ENCODE results near the gene PLD2.

PLD2 gene, protein sequence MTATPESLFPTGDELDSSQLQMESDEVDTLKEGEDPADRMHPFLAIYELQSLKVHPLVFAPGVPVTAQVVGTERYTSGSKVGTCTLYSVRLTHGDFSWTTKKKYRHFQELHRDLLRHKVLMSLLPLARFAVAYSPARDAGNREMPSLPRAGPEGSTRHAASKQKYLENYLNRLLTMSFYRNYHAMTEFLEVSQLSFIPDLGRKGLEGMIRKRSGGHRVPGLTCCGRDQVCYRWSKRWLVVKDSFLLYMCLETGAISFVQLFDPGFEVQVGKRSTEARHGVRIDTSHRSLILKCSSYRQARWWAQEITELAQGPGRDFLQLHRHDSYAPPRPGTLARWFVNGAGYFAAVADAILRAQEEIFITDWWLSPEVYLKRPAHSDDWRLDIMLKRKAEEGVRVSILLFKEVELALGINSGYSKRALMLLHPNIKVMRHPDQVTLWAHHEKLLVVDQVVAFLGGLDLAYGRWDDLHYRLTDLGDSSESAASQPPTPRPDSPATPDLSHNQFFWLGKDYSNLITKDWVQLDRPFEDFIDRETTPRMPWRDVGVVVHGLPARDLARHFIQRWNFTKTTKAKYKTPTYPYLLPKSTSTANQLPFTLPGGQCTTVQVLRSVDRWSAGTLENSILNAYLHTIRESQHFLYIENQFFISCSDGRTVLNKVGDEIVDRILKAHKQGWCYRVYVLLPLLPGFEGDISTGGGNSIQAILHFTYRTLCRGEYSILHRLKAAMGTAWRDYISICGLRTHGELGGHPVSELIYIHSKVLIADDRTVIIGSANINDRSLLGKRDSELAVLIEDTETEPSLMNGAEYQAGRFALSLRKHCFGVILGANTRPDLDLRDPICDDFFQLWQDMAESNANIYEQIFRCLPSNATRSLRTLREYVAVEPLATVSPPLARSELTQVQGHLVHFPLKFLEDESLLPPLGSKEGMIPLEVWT

GRCh38 chr17:4806777-4807604, at the start of gene PLD2:
Gene PLD2 (plus strand): TSS chr17:4807152. CDS start chr17:4807773, 621 bp downstream.
- TF ChIP-seq GATA3 (IDR thresholded peaks at IDR 0.05; ENCODE audit: low read depth, low read length) (no peak), GATA2 (IDR thresholded peaks at IDR 0.05; ENCODE audit: low read depth, low read length) (no peak)

DNA sequence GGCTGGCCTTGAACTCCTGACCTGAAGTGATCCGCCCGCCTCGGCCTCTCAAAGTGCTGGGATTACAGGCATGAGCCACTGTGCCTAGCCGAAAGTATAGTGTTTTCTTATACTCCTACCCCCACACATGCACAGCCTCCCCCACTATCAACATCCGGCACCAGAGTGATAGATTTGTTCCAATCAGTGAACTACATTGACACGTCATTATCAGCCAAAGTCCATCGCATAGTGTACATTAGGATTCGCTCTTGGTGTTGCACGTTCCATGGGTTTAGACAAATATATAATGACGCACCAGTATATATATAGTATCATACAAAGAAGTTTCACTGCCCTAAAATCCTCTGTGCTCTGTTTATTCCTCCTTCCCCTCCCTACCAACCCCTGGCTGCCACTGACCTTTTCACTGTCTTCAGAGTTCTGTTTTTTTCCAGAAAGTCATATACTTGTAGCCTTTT, 47.1 kb upstream of the PLD2 start:
- TF ChIP-seq GATA2 (IDR thresholded peaks at IDR 0.05; ENCODE audit: low read depth, low read length) (no peak), GATA3 (IDR thresholded peaks at IDR 0.05; ENCODE audit: low read depth, low read length) (no peak)

GRCh38 chr17:4764595-4764994, 42.4 kb upstream of the PLD2 start:
- no peak for TF ChIP-seq GATA2 (IDR thresholded peaks at IDR 0.05; ENCODE audit: low read depth, low read length)
- TF ChIP-seq GATA3 (IDR thresholded peaks at IDR 0.05; ENCODE audit: low read depth, low read length): no peak

- no peak for TF ChIP-seq GATA3 (IDR thresholded peaks at IDR 0.05; ENCODE audit: low read depth, low read length)
- TF ChIP-seq GATA2 (IDR thresholded peaks at IDR 0.05; ENCODE audit: low read depth, low read length): no peak
Observed at GRCh38 chr17:4766201-4766600, 40.8 kb upstream of the PLD2 start.

- TF ChIP-seq GATA2 (IDR thresholded peaks at IDR 0.05; ENCODE audit: low read depth, low read length) (no peak), GATA3 (IDR thresholded peaks at IDR 0.05; ENCODE audit: low read depth, low read length) (no peak)
Observed at GRCh38 chr17:4766723-4767122, 40.2 kb upstream of the PLD2 start.

- TF ChIP-seq GATA2 (IDR thresholded peaks at IDR 0.05; ENCODE audit: low read depth, low read length) (no peak), GATA3 (IDR thresholded peaks at IDR 0.05; ENCODE audit: low read depth, low read length) (no peak)
Observed at GRCh38 chr17:4768298-4768697, 38.7 kb upstream of the PLD2 start.

GRCh38 chr17:4769628-4770027, 37.3 kb upstream of the PLD2 start:
- TF ChIP-seq GATA3 (IDR thresholded peaks at IDR 0.05; ENCODE audit: low read depth, low read length) (no peak), GATA2 (IDR thresholded peaks at IDR 0.05; ENCODE audit: low read depth, low read length) (no peak)

DNA sequence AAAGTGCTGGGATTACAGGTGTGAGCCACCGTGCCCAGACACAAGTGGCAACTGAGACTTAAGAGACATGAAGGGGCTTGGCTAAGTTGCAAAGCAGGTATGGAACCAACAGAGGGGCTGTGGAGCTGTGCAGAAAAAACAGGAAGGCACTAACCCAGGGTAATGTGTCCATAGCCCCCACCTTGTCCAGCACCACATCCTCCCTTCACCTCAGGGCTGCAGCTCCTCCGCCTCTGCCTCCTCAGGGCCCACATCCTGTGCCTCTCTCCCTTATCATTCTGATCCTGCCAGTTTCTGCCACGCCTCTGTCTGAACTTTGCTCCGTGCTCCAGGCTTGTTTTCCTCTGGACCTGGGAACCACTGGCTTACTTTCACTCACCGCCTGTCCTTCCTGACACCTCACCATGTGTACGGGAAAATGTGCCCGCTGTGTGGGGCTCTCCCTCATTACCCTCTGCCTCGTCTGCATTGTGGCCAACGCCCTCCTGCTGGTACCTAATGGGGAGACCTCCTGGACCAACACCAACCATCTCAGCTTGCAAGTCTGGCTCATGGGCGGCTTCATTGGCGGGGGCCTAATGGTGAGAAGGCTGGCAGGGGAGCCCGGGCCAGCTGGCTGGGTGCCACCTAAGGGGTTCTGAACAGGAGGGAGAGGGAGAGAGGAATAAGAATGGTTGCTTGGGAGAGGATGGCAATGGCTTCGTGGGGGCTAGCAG, 35.3 kb upstream of the PLD2 start, which contains the start of gene TM4SF5:
Gene TM4SF5, plus strand, starts transcription at position 368 of the 716 bp plus-strand sequence. Its CDS starts 37 bp downstream, at position 405.
- TF ChIP-seq GATA2 (IDR thresholded peaks at IDR 0.05; ENCODE audit: low read depth, low read length) (no peak), GATA3 (IDR thresholded peaks at IDR 0.05; ENCODE audit: low read depth, low read length) (no peak)

GRCh38 chr17:4772235-4772613, 34.7 kb upstream of the PLD2 start:
- no peak for TF ChIP-seq GATA2 (IDR thresholded peaks at IDR 0.05; ENCODE audit: low read depth, low read length)
- no peak for TF ChIP-seq GATA3 (IDR thresholded peaks at IDR 0.05; ENCODE audit: low read depth, low read length)

- TF ChIP-seq GATA3 (IDR thresholded peaks at IDR 0.05; ENCODE audit: low read depth, low read length) (no peak), GATA2 (IDR thresholded peaks at IDR 0.05; ENCODE audit: low read depth, low read length) (no peak)
Observed at GRCh38 chr17:4777969-4778760, 28.8 kb upstream of the PLD2 start.

DNA sequence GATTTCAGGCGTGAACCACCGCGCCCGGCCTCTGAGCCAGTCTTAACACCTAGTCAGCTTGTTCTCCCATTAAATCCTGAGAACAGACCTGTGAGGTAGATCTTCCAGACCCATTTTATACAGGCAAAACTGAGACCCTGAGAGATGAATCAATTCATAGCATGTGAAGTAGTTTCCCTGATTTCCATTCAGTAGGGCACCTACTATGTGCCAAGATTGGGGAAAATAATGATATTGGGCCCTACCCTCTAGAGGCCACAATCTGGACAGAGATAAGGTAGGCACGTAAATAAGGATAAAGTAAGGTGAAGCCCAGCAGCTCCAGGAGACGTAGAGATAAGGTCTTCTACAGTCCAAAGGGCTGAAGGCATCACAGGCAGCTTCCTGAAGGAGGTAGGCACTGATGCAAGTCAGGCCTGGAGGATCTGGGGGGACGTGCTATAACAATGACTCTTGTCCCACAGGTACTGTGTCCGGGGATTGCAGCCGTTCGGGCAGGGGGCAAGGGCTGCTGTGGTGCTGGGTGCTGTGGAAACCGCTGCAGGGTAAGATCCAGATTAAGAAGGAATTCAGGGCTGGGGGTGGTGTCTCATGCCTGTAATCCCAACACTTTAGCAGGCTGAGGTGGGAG, 26.5 kb upstream of the PLD2 start:
- no peak for TF ChIP-seq GATA3 (IDR thresholded peaks at IDR 0.05; ENCODE audit: low read depth, low read length)
- no peak for TF ChIP-seq GATA2 (IDR thresholded peaks at IDR 0.05; ENCODE audit: low read depth, low read length)

GRCh38 chr17:4782652-4783051, 24.3 kb upstream of the PLD2 start:
- no peak for TF ChIP-seq GATA3 (IDR thresholded peaks at IDR 0.05; ENCODE audit: low read depth, low read length)
- TF ChIP-seq GATA2 (IDR thresholded peaks at IDR 0.05; ENCODE audit: low read depth, low read length): no peak

All from SH-SY5Y (cell line).